GM12874 (cell line): Measurements from ENCODE around the gene TXNRD3.
A peak's percentile ranks its signal among the peaks of the same experiment; 100 is the strongest.

Experiments
- CTCF ChIP-seq: IDR thresholded peaks from 2 replicates; pipeline ENCODE4 v1.5.1; 2011; ENCODE audit warnings: low read depth, mild to moderate bottlenecking, control low read depth, low read length, moderate library complexity; ENCODE audit not compliant: insufficient read depth

TXNRD3 gene

GRCh38 chr3:126679318-126679751 lies 24.4 kb upstream of the TXNRD3 start:
- peak; percentile 93 for TF ChIP-seq CTCF

- TF ChIP-seq CTCF = no peak
Measured at GRCh38 chr3:126678693-126679317, 23.9 kb upstream of the TXNRD3 start.

- no peak for TF ChIP-seq CTCF
Measured at GRCh38 chr3:126677862-126678503, 23.1 kb upstream of the TXNRD3 start.

- TF ChIP-seq CTCF = no peak
Measured at GRCh38 chr3:126676919-126677705, 22.2 kb upstream of the TXNRD3 start.

GRCh38 chr3:126672741-126673140 lies 17.8 kb upstream of the TXNRD3 start:
- TF ChIP-seq CTCF = no peak

- TF ChIP-seq CTCF = no peak
Measured at GRCh38 chr3:126672340-126672739, 17.4 kb upstream of the TXNRD3 start.

GRCh38 chr3:126671521-126671920 lies 16.6 kb upstream of the TXNRD3 start:
- no peak for TF ChIP-seq CTCF
